ENCODE results near the gene TP53RK.

Gene TP53RK

DNA sequence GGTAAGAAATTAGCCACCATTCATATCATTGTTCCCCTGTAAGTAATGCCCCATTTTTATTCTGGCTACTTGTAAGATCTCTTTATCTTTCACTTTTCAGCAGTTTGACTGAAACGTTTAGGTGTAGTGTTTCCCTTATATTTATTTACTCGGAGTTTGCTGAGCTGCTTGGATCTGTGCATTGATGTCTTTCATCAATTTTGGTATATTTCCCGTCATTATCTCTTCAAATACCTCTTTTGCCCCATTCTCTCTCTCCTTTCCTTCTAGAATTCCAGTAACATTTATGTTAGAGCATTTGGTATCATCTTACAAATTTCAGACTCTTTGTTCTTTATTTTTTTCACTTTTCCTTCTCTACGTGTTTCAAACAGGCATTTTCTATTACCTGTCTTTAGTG is 28.8 kb downstream of the TP53RK start:
- ATAC-seq = no peak

DNA sequence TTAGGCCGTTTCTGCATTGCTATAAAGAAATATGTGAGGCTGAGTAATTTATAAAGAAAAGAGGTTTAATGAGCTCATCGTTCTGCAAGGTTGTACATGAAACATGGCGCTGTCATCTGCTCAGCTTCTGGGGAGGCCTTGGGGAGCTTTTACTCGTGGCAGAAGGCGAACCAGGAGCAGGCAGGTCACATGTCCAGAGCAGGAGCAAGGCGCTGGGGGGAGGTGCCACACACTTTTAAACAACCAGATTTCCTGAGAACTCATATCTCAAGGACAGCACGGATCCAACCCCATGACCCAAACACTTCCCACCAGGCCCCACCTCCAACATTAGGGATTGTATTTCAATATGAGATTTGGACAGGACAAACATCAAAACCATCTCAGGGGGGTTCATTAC is 31.6 kb downstream of the TP53RK start:
- no peak for ATAC-seq

GRCh38 chr20:46657137-46657536 is 32.1 kb downstream of the TP53RK start:
- no peak for ATAC-seq

DNA sequence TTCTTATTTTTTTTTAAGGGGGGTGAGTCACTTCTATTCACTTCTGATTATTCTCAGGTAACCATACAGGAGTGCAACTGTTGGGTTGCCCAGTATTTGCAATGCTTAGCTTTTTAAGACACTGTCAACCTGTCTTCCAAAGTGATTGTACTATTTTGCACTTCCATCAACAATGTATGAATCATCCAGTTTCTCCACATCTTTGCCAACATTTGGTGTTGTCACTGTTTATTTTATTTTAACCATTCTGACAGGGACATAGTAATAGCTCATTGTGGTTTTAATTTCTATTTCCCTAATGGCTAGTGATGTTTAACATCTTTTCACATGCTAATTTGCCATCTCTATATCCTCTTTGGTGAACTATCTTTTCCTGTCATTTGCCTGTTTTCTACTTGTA is 36.5 kb downstream of the TP53RK start:
- ATAC-seq = no peak

DNA sequence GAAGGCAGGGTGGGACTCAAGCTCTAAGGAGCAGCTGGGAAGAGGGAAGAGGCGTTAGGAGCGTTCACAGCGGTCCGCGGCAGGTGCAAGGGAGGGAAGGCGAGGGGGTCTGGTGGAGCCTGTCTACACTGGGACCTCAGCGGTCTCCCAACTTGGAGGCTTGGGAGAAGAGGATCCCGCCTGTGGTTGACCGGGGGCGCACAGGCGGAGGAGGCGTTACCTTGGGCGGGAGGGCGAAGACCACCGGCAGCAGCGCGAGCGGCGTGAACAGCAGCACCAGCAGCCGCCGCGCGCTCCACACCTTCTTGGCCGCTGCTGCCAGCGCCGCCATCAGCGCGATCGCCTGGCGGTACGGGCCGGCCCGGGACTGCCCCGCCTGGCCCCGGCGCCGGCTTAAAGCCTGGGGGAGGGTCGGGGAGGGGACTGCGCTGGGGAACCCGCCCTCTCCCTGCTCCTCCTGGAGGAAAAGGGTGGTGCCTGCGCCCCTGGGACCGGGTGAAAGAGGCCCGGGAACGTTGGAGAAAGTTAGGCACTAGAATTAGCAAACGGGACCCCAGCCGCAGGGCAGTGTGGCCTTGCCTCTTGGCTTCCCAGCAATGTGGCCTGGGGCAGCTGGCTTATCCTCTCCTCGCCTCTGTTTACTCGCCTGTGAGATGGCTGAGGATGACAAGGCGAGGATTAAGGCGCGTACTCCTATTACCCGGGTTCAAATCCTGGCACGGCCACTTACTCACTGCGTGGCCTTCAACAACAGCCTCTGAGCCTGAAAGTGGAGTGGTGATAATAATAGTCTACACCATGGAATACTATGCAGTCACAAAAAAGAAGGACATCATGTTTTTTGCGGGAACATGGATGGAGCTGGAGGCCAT is 37.9 kb downstream of the TP53RK start, which contains the start of gene SLC13A3:
SLC13A3 (minus strand) TSS at position 369 of the 872 bp plus-strand sequence; CDS start at position 331, 38 bp downstream.
- no peak for ATAC-seq

- ATAC-seq = no peak
These were observed 38.6 kb downstream of the TP53RK start for GRCh38 chr20:46650575-46651090.

DNA sequence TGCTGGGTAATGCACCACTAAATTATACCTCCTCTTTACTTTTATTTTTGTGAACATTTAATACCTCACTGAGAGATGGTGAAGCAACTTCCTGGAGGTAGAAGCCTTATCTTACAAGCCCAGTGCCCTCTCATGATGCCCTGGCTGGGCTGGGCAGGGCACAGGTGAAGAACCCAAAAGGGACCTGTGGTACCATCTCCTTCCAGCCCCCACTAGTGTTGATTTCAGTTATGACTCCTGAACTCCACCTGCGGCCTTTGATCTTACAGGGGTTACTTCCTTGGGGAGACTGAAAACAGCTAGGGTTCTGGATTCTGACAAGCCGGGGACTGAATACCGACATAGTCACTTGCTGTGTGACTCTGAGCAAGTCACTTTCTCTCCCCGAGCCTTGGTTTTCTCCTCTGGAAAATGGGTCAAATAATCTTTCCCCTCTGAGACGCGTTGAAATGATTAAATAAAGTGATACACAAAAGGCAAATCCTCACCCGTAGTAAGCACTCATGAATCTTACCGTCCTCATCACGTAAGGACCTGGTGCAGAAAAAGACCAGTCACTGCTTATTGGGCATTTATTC is 39.2 kb downstream of the TP53RK start:
- ATAC-seq = no peak

DNA sequence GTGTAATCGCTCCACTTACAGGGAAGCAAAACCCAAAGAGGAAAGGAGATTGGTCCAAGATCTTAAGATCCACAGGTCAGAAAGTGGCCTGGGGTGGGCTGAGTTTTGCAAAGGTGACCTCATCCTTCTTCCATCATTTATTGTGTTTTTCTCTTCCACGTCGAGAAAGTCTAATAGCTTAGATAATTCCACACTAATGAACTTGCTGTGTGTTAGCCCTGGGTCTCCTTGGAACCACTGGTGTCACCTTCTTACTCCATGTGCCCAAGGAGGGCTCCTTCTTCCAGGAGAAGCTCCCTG is 39.6 kb downstream of the TP53RK start:
- ATAC-seq = no peak

- ATAC-seq = no peak
These were observed 40.2 kb downstream of the TP53RK start for GRCh38 chr20:46648903-46649649.

DNA sequence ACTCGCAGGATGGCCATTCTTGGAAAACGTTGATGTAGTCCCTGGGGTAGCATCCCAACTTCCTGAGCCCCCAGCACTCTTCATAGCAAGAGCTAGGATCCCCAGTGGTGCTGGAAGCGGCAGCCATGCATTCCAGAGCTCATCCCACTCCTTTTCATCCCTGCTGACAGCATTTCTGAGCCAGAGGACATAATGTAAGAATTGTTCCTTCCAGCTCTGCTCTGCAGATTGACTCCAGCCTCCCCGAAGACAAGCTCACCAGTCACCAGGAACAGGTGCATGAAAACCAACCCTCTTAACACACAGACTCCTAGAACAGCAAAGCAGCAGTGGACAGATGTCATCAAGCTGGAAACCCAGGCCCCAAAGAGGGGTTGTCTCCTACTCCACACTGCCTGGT is 41.8 kb downstream of the TP53RK start:
- ATAC-seq = no peak

DNA sequence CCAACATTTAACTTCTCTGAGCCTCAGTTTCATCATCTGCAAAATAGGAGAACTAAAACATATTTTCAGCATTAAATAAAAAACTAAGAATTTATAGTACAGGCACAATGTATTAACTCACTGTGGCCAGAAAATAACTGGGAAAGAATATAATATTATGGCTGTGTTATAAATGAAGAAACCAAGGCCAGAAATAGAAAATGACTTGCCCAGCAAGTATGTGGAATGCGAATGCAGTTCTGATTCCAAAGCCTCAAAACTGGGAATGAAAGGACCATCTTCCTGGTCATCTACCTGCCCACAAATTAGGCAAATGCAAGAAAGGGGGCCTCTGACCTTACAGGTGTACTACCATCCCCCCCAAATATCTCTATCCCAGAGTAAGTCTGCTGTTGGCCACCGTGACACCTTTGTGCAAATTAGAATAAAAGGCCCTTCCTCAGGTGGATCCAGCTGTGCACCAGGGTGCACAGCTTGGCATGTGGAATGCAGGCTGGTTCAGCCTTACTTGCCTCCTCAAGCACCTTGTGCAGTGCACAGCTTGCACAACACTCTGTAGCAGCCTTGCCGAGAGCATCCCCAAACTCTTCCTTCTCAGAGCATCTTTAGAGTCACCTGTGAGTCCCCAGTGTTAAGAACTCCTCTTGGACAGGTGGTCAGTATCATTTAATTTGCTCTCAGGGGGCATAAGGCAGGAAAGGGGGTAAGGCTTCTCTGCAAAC is 42.4 kb downstream of the TP53RK start:
- no peak for ATAC-seq

DNA sequence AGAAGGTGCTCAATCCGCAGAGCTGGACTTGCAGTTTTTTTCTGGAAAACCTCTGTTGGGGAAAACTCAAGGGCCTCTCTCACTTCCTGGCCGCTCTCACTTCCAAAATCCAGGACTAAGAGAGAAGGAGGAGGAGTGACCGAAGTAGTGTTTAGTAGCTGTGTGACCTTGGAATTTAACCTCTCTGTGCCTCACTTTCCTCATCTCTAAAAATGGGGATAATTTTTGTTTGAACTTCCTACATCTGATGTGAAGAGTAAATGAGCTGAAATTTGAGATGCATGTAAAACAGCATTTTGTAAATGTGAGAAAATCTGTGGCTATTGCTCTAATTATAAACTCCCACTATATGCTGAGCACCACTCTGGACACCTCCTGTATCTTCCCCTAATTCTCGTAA is 43.1 kb downstream of the TP53RK start:
- no peak for ATAC-seq

GRCh38 chr20:46644733-46645132 is 44.5 kb downstream of the TP53RK start:
- ATAC-seq = no peak

DNA sequence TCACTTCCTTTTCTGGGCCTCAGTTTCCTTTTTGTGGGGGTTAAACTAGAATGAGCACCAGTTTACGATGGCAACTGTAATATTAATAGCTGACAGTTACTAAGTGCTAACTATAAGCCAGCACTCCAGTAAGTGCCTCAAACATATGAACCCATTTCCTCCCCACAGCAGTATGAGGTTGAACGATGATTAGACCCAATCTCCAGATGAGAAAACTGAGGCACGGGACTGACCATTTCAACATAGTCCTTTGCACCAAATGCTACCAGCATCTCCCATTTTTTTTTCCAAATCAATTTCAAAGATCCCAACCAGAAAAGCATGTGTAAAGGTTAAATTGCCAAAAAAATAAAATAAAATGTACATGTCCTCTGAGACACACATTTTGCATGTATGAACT is 45.1 kb downstream of the TP53RK start:
- ATAC-seq = no peak

GRCh38 chr20:46642969-46643343 is 46.3 kb downstream of the TP53RK start:
- ATAC-seq = no peak

DNA sequence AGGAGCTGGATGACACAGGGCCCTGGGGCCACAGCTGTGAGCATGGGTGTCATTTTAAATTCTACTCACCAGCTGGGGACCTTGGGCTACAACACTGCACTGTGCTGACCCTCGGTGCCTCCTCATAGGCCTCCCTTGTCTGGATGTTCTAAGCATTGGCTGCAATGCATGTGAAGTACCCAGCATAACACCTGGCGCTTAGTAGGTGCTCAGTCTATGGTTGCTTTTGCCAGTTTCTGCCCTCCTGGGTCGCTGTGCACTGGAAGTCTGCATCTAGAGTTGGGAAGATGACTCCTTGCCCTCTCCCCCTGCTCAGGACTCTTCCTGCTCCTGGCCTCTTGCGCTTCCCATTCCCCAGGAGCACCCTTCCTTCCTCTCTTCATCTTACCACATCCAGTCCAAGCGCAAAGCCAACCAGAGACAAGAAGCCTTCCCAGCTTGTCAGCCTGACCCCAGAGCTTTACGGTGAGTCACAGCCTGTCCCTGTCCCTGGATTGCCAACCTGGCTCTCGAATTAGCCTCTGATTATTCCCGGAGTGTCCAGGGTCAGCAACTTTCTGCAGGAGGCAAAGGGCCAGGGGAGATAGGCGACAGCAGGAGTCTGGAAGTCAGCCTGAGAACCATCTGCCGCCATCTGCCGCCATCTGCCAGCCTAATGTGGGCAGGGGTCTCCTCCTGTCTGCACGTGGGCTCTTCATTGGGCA is 46.8 kb downstream of the TP53RK start:
- ATAC-seq = no peak

DNA sequence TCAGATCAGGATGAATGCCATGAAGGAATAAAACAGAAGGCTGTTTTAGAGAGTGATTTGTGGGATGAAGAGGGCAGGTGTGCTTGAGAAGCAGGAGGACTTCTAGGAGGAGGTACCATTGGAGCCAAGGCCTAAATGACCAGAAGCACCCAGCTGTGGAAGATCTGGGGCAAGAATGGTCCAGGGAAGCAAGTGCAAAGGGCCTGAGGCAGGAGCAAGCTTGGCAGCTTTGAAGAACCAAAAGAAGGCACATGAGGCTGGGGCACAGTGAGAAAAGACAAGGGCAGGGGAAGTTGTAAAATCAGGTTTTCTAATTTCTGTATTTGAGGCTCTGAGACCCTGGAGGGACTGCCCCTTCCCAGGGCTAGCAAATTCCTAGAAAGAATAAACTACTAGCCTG is 47.8 kb downstream of the TP53RK start:
- no peak for ATAC-seq

- no peak for ATAC-seq
These were observed 48.5 kb downstream of the TP53RK start for GRCh38 chr20:46640536-46641311.

DNA sequence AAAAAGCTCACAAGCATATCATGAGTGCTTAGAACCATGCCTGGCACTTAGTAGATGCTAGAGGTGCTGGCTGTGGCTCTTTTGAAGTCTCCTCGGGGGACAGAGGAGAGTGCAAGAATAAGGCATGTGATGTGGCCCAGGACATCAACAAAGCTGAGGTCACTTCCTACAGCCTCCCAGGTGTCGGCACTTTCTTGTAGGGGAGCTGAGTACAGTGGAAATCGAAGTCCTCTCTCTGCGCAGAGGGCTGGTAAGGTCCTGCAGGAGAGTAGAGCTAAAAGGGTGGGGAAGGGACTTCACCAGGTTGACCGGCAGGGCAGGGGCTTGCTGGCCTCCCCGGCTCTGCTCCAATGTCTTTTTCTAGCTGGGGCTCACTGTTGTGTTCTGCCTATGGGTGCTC is 49.2 kb downstream of the TP53RK start:
- no peak for ATAC-seq

DNA sequence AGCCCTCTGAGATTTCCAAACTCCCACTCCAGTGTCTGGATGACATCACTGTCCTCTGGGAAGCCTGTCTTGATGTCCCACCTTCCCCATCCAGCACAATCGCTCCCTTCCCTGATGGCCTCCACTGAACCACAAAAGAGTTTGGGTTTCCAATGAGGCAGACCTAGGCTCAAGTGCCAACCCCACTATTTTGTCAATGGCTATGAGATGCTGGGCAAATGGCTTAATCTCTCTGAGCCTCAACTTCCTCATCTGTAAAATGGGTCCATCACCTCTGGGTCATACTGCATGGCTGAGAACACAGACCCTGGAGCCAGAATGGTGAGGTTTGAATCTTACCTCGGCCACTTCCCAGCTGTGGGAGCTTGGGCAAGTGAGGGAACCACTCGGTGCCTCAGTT is 49.7 kb downstream of the TP53RK start:
- no peak for ATAC-seq

- no peak for ATAC-seq
These were observed 50.4 kb downstream of the TP53RK start for GRCh38 chr20:46638898-46639274.

Measured in activated CD4-positive, CD25-positive, alpha-beta regulatory T cell treated with anti-CD3 and anti-CD28 coated beads, Interleukin-2, amount 50 U/mL, for 24 hours (primary cell).